HG02870 (cell line): Measurements from ENCODE around the gene PHF24.

Source experiments
- ATAC-seq: cut with Tn5 transposase; IDR thresholded peaks from one replicate; pipeline ENCODE4 v1.9.1; 2021; ENCODE audit warnings: mild to moderate bottlenecking, moderate library complexity; ENCODE audit not compliant: unreplicated experiment

Gene PHF24

DNA sequence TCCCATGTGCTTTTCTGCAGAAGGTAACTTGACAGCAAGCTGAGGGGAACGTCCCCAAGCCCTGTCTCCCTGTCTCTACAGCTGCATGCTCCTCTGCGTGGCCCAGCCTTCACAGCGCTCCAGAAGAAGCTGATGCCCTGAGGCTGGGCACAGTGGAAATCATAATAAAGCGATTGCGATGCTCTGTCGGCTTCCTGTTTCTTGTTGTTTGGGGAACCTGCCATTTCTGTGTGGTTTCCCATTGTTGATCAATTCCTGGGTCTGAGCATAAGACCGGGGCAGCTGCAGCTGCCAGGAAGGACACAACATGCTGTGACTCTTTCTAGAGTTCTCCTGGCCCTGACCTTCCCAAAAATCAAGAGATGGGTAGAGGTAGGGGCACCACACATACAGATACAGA lies 24.3 kb downstream of the PHF24 start:
- no peak for ATAC-seq

DNA sequence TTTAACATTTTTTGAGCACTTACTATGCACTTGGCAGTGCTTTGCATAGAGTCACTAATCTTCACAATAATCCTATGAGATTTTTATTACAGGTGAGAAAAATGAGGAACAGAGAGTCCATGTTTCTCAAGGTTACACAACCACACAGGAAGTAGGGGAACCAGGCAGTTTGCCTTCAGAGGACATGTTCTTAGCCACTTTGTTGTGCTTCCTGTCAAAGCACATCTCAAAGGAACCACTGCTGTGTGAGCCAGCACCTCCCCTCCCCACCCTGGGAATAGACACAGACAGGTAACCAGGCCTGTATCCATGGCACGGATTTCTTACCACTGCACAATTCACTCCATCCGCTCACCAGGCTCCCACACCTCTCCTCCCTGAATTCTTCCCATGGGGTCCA lies 25.1 kb downstream of the PHF24 start:
- ATAC-seq: peak; percentile 47

DNA sequence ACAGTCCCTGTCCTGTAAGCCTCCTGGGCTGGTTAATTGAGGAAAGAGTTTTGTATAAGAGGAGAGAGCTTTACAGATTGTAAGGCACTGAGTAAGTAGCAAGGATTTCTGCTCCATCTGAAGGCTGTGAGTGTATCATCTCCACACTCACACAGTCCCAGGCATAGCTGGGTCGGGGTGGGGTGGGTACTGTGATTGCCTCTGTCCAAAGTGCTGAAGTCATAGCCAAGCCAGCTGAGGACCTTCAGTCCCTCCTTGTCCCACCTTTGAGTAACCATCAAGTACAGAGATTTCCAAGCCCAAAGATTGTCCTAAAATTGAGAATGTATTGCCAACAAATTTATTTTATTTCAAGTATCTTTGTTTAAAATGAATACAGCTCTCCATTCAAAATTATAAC lies 26.0 kb downstream of the PHF24 start:
- no peak for ATAC-seq

DNA sequence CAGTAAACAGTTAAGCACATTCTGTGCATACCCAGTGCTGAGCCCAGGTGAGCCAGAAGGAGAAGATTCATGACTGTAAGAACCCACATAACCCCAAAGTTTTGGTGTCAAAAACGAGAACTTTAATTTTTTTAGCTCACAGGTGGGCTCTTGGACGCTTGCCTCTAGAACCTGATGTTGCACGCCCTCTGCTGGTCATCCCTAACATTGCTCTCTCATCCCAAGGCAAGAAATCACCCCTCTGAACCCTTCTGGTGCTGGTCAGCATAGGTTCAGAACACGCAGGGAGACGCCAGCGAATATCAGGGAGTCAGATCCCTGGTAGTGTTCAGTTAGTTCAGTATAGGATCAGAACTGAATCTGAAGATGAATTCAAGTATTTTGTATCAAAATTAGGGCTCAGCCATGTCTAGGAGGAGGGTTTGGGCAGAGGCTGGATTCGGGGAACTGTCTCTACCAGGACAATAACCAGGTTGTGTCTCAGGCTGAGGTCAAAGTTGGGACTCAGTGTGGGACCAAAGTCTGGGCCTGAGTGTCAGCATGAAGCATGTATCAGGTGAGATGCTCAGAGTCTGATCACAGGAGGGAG lies 27.3 kb downstream of the PHF24 start:
- no peak for ATAC-seq

DNA sequence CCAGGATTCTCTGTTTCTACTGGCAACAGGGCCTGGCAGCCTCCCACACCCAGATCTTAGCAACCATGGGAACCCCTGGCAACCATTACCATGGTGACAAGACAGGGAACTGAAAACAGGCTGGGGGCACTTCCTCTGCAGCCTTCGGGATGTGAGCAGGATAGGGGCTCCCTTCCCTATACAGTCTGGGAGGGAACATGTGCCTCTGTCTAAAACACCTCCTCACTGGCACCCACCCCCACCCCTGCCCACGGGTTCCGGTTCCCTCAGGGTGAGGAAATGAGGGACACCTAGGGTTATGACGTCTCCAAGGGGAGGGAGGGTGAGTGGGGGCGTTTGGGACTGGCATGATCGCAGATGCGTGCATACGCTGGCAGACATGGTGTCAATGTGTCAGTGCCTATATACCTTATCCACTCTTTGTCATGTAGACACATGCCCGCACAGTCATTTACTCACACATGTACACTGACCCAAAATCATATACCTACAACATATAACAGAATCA lies 28.5 kb downstream of the PHF24 start:
- ATAC-seq: no peak

DNA sequence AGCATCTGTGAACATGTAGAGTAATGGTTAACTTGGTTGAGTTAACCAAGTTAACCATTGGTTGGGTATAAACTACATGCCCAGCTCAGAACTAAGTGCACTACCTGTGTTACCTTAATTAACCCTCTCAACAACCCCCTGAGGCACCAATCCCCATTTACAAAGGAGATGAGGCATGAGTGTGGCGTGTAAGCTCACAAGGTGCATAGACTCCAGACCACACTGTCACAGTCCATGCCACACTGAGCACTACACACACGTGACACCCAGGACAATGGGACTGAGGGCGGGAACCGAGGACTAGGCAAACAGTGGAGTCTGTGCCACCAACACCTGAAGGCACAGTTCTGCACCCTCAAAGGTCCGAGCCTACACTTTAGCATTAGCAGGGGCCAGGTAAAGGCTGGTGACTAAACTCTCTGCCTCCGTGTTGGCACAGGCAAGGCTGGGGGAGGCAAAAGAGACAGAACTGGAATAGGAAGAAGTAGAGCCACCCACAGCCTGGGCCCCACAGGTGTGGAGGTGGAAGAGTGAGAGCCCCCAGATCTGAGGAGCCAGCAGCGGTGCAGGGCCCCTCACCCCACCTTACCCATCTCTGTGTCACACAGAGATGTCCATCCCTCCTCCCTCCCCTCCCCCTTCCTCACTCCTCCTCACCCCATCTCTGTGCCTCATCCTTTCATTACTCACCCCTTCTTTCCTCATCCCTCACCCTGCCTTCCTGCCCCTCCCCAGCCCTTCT lies 29.2 kb downstream of the PHF24 start:
- no peak for ATAC-seq

DNA sequence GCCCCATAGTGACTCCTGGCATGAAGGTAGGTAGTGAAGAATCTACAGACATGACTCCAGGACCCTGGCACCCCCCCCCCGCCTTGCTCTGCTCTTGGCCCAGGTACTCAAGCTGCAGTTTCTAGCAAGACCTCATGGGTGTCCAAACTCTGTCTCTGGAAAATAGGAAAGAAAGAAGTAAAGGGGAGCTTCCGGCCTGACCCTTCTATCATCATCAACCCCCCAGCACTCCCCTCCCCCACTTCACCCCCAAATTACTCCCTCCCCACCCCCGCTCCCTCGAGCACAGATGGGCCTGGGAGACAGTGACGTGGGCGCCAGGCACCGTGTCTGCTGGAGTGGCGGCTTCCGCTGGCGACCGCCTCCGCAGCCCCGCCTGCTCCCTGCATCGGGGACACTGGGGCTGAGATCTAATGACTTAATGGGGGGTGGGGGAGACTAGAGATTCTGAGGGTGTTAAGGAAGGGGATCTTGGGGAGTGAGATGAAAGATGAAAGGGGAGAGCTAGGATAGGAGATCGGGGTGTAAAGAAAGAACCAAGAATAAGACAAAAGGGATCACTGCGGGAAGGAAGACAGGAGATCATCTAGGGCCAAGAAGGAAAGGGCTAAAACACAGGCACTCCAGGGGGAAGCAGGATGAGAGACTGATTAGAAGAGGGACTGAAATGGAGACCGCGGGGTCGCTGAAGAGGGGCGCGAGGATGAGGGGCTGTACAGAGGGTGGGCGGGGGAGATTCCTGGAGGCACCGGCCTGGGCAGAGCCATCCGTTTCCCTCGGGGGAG lies 30.3 kb downstream of the PHF24 start:
- no peak for ATAC-seq

DNA sequence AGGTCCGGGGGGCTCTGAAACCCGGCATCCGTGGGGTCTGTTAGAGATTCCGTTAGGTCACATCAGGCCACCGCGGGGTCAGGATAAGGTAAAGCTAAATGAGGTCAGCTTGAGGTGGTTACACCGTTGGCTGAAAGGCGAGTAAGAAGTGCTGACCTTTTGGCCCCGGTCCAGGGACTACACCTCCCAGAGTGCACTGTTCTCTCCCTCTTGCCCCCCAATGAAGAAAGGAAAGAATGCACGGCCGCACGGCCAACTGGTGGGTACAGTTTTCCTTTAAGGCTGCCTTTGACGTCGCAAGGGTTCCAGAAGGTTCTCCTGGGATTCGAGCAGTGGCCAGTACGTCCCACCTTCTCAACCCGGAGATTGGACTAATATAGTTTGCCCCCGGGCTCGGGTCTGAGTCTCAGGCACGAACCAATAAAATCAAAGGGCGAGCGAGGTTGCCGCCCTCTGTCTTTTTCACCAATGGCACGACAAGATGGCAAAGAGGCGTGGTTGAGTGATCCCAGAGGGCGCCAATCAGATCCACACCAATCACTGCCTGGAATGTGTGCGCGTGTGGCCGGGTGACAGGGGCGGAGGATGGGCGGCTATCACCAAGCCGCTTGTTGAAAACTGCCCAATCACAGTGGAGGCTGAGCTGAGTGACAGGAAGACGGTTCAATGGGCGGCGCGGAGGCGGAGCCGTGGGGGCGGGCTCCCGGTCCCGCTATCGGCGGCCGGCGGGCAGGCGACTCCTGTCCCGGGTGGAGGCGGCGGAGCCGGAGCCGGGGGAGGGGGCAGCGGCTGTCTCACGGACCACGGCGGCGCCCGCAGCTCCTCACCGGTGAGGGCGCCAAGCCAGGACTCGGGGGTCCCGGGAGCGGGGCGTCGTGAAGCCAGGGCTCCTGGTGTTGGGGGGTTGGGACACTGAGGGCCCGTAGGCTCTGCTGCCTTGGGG lies 31.2 kb downstream of the PHF24 start, which contains the start of gene DNAJB5:
Gene DNAJB5 (plus strand): TSS at position 743 of the 943 bp plus-strand sequence. CDS start 886 bp downstream, outside the sequence.
- peak; percentile 93 for ATAC-seq

DNA sequence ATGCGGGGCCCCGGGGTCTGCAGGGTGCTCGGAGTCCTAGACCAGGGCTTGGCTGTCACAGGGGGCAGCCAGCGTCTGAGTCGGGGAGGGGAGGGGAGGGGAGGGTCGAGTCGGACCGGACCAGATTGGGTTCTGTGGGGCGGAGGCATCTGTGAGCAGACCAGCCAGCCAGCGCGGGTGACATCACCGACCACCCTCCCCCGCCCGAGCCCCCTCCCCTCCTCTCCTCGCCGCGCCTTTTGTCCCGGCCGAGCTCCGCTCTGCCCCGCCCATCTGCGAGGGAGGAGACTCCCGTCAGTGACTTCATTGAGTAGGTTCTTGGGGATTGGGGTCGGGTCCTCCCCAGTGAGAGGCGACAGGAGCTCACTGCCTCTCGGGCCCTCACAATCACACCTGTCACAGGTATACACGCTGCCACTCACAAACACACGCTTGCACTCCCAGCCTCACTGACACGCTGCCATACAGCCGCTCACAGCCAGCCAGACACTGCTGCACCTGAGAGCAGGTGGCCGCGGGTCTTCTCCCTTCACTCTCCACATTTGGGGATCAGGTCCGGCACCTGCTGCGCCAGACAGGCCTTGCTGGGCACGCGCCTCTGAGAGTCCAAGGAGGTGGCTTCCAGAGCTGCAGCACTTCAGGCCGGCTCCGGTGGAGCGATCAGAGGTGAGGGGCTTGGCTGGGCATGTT lies 32.0 kb downstream of the PHF24 start:
- no peak for ATAC-seq

DNA sequence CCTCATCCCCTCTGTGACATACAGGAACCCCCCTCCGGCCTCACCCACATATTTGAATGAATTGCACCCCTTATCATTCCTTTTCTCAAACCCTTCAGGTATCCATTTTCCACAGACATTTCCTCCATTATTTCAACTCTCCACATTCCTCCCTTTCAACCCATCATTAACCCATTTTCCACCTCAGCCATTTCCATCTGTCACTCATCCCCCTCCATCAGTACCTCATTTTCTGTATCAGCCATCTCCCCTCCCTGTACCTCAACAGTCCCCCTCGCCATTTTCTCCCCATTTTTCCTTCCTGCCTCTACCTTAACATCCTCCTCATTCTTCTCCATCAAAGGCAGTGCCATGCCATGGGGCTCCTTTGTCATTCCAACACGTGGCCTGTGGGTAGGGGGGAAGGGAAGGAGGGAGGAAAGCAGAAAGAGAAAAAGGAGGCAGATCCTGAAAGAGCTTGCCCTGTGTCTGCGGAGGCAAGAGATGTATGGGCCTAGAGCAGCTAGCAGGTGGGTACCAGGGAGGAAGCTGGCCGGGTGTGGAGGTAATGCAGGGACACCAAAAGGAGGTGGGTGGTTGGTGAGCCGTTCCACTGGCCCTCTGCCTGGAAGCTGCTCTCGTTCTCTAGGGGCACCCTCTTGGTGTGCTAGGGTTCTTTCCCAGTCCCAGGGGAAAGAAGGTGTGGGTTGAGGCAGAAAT lies 33.0 kb downstream of the PHF24 start:
- no peak for ATAC-seq

DNA sequence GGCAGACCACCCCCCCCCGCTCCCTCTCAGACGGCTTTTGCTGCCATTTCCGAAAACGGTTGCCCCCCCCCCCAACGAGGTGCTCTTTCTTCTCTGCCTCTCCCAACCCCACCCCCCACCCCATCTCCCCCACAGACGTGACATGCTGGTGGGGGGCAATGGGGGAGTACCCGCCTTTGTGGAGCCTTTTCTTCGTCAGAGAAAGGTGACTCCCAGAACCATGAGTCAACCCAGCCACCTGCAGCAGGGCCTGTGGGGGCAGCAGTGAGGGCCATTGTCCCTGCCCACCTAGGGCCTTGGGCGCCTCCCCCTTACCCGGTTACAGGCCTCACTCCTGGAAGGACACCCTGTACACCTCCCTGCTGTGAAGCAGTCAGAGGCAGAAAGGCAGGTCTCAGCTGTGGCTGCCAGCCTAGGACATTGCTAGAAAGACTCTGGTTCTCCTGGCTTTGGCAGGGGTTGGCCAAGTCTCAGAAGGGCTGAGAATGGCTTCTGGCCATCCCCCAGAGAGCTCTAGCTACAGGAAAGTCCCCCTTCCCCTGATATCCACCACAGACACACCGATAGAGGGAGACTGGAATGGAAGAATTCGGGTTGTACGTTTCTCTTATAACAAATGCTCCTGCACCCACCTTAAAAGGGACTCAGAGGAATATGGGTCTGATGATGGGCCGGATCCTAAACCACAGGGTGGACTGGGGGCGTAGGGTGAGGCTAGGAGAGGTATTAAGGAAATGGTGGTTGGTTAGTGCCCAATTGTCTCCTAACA lies 33.7 kb downstream of the PHF24 start:
- no peak for ATAC-seq

DNA sequence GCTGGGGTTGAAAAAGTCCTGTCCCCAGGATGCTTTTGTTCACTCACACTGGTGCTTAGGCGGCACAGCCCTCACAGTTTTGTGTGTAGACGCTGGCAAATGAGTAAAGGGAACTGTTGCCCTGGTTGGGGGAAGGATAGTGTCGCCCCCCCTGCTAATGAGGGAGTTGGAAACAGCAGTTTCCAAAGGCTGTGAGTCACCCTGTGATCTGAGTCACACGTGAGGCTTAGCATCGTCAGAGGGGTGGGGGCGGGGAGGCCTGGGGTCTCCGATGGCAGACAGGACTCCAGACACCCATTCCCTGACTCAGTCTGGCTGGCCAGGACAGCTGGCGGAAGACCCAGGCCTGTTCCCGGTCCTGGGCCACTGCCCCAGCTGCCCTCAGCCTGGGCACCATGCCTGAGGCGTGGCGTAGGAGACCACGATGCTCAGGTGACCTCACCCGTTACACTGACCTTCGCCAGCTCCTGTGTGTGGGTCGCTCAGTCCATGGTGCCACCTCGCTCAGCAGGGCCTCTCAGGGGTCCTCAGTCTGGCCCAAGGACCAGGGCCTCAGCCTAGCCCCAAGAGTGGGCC lies 34.4 kb downstream of the PHF24 start:
- ATAC-seq: no peak

DNA sequence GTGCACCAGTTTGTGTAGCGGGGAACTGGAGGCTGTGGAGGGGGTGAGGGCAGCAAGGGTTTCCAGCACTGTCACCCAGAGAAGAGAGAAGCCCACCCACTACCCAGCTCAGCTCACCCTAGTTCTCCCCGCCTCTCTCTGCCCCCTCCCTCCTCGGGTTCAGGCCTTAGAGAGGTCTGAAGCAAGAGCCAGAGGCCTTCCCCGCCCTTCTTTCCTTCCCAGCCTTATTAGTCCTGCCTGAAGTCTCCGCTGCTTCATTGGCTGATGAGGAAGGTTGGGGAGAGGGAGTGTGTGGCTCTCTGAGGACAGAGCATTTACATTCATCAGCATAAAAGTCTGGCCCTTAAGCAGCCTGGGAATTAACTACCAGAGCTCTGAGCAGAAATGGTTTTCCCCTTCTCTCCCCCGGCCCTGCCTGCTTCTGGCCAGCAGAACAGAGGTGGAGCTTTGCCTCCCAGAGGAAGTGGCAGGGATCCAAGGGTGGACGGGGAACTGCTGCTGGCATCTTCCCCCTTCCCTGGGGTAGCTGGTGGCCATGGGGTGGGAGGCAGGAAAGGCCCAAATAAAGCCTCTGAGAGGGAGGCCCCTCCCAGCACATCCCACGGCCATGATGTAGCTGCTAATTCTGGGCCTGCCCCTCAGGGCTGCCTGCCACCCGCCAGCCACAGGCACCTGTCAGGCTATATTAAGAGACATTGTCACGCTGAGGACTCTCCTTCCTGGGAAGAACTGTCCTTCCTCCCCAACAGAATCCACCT lies 35.6 kb downstream of the PHF24 start:
- no peak for ATAC-seq

DNA sequence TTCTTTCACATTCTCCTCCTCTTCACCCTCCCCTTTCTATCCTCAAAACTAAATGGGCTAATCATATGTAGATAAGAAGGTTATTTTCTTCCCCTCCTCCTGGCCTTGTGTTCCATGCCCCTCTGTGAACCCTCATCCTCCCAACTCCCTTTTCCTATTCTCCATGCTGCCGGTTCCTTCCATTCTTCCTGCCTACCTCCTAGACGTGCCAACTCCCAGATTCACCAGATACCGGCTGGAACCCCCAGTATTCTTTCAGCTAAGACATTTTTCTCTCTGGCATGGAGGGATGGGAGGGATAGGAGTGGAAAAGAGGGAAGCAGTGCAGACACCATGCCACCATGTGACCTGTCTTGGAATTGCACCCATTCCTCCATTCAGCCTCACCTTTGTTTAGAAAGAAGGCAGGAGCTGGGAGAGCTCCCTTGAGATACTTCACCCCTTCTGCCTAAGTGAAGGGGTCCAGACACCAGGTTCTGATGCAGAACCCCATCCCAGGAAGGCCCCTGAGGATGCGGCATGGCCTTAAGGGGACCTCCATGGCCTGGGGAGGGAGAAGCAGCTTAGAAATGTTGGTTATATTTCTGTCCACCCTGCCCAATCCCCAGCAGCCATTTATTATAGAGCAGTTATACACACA lies 36.3 kb downstream of the PHF24 start:
- ATAC-seq: no peak

DNA sequence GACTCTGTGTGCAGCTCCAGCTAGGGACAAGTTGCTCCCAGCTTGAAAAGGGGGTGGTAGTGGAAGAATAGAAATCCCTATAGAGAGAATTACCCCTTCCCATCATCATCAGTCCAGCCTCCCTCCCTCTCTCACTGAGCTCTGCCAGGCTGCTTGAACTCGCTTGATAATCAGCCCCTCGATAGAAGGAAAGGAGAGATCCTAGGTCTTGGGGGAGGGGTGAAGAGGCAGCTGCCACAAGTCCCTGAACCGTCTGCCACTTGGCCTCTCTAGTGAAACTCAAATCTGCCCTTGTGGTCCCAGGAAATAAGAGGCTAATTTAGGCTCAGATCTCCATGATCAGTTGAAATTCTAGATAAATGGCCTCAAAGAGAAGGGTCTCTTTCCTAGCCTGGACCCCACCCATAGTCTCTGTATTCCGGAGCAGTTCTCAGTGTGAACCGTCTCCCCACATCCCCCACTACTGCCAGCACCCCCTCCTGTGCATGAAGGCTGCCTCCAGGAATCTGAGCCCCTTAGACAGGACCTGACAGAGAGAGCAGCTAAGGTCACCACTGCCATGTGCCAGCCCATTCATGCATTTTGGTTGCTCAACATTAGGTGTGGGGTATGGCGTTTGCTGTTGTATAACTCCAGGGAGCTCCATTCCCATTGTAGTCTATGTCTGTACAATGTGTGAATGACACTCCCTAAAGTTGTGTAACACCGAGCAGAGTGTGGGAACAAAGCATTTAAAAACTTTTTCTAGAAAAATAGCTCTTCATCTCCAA lies 37.0 kb downstream of the PHF24 start:
- no peak for ATAC-seq

DNA sequence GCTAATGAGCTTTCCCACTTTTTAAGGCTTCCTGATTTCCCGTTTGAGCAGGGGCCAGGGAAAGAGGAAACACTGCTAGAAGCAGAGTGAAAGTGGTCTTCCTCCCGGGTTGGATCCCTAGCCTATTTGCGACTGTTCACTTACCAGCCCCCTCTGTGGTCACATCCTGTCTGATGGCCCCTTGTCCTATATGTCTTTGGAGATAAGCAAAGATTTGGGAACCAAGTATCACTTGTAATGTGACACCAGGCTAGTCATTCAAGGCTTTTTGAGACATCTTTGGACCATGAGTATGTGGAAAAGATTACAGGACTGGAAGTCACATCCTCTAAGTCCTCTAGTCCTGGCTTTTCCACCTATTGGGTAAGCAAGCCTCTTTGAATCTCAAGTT lies 37.6 kb downstream of the PHF24 start:
- no peak for ATAC-seq
